DMS53 treated with DMSO at 0.1 percent for 48 hours (cell line): ENCODE results near the gene CCDC51.
"Not testable (repeated sequence)": the region's sequence is repeated elsewhere in the genome, so short reads cannot be mapped to it uniquely, and the experiment has no call there.

ENCODE experiments used
- DNase-seq: peaks from one replicate; lab custom pipeline; 2025; ENCODE audit not compliant: unreplicated experiment; lab: John Stamatoyannopoulos, UW

The CCDC51 gene

DNA sequence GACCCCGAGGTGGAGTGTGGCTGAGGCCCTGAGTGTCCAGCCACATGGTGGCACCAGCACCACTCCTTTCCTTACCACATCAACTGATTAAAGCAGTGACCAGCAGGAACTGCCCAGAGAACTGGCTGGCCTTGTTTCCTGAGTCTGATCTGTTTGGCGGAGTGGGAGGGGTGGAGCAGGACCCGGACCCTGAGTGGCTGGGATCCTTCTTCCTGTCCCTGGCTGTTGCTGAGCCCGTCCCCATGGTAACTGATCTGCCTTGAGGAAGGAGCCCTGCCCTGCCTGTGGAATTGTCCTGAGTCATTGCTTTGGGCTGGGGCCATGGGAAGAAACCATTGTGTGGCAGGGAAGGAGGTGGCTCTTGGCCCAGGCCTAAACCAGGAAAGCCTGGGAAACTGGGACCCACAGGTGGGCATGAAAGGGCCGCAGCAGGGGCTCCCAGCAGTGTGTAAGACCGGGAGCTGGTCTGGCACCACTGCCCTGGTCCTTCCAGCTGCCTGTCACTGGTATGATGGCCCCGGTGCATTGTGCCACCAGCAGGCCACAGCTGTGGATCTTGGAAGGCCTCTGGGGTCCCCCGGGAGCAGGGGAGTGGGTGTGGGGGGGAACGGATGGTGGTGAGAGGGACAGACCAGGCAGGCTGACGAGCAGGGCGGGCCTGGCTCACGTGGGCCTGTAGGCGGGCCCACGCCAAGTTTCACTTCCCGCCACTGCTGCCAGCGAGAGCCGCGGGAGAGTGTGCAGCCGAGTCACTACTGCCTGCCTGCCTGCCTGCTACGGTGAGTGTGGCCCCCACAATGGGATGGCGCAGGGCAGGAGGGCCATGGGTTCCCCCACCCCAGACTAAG lies 25.8 kb upstream of the CCDC51 start:
- peak; percentile 80 for DNase-seq

- no peak for DNase-seq
These were observed 25.3 kb upstream of the CCDC51 start for GRCh38 chr3:48465237-48465530.

DNA sequence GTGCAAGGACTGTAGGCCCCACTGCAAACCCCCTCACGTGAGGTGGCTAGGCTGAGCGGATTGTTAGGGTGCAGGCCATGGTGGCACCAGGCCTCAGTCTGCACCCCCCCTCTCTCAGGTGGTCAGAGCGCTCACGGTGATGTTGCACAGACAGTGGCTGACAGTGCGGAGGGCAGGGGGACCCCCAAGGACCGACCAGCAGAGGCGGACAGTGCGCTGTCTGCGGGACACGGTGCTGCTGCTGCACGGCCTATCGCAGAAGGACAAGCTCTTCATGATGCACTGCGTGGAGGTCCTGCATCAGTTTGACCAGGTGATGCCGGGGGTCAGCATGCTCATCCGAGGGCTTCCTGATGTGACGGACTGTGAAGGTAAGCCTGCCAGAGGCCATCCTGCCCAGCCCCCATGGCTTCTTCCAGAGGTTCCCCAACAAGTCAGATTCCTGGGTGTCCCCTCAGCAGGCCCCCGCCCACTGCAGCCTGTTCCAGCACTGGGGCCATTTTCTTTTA lies 24.8 kb upstream of the CCDC51 start:
- DNase-seq: no peak

DNA sequence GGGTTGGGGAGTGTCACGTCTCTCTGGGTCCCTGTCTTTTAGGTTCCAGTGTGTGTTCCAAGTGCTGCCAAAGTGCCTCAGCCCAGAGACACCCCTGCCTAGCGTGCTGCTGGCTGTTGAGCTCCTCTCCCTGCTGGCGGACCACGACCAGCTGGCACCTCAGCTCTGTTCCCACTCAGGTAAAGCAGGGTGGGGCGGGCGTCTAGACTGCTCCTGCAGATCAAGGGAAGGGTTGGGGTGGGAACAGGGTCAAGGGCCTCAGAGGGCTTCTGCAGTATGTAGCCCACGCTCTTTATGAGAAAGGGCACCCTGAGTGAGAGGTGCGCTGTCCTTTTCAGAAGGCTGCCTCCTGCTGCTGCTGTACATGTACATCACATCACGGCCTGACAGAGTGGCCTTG lies 23.8 kb upstream of the CCDC51 start:
- DNase-seq: no peak

- not testable (repeated sequence) for DNase-seq
These were observed 21.8 kb upstream of the CCDC51 start for GRCh38 chr3:48461767-48462166.

DNA sequence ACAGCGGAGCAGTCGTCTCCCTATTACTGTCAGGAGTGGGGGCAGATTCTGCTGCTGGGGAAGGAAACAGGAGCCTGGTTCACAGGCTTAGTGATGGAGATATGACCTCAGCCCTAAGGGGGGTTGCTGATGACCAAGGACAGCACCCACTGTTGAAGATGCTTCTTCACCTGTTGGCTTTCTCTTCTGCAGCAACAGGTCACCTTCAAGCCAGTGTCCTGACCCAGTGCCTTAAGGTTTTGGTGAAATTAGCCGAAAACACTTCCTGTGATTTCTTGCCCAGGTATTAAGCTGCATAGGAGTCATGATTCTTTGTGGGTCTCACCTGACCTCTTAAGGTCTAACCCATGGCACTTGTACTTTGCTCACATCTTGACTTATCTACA lies 20.6 kb upstream of the CCDC51 start:
- DNase-seq: no peak

- DNase-seq: no peak
These were observed 20.0 kb upstream of the CCDC51 start for GRCh38 chr3:48459773-48460516.

- DNase-seq: no peak
These were observed 19.4 kb upstream of the CCDC51 start for GRCh38 chr3:48459331-48459730.

DNA sequence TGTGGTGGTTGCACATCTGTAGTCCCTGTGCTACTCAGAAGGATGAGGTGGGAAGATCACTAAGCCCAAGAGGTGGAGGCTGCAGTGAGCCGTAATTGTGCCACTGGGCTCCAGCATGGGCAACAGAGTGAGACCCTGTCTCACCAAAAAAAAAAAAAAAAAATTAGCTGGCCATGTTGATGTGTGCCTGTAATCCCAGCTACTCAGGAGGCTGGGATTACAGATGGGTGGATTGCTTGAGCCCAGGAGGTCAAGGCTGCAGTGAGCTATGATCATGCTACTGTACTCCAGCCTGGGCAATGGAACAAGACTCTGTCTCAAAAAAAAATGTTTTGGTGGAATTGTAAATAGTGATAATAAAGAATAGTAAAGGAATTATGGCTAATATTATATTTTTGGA lies 16.5 kb upstream of the CCDC51 start:
- DNase-seq: no peak

DNA sequence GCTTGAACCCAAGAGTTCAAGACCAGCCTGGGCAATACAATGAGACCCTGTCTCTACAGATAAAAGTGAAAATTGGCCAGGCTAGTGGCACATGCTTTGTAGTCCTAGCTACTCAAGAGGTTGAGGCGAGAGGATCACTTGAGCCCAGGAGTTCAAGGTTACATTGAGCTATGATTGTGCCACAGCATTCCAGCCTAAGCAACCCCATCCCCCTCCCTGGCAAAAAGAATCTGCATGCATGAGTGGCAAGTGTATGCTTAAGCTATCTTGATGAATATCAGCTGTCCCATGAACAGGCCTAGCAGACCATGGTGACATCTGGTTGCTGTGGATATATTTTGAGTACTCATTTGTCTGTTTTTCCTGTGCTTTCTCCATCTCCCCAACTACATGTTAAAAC lies 11.4 kb upstream of the CCDC51 start:
- peak; percentile 26 for DNase-seq

DNA sequence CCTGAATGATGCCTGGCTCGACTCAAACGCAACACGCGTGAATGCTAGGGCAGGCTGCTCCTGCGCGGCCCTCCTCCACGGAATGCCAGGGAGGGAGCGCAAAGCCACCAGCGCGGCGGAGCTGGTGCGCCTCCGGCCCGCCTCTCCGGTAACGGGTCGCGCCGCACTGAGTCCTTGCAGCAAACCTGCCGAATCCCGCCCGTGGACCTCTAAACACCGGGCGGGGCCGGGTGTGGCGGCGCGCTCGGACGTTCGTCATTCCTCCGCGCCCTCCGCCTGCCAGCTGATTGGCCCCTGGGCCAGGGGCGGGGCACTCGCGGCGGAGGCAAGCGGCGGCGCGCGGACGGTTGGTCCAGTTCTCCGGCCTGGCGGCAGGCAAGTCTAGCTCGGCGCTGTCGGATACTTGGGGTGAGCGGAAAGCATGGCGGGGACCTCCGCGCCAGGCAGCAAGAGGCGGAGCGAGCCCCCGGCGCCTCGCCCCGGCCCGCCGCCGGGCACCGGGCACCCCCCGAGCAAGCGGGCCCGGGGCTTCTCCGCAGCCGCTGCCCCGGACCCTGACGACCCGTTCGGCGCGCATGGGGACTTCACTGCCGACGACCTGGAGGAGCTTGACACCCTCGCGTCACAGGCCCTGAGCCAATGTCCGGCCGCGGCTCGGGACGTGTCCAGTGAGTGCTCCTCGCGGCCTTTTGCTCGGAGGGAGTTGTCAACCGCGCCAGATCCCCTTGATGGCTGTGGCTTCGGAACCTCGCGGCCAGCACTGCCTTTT lies 6.7 kb upstream of the CCDC51 start, which contains the start of gene ATRIP:
TSS of gene ATRIP (plus strand) at position 313 of the 769 bp plus-strand sequence. CDS start at position 422, 109 bp downstream.
- DNase-seq: peak; percentile 14

GRCh38 chr3:48446043-48446424 lies 6.1 kb upstream of the CCDC51 start:
- DNase-seq: no peak

DNA sequence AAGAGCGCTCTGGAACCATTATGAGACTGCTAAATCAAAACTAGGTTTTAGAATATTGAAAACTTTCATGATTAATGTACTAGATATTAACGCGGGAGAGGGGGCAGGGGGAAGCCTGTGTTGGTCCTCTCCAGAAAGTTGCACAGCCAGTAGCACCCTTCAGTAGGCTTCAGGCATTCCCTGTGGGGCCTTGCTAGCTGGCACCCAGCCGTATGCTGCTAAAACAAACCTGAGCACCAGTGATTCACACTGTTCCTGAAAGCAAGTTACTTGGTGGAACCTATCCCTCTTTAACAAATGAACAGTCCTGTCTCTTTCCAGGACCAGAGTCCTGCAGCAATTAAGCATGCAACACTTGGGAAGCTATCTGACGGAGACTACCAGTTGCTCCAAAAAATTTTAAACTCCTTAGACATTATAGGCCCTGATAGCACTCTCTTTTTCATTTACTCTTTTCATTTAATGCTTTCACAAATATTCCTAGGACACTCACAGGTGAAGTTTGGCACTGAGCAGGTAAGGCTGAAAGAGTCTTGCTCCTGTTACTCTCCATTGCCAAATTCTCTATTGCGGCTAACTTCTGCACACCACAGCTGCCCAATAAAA lies 5.5 kb upstream of the CCDC51 start:
- DNase-seq: no peak

DNA sequence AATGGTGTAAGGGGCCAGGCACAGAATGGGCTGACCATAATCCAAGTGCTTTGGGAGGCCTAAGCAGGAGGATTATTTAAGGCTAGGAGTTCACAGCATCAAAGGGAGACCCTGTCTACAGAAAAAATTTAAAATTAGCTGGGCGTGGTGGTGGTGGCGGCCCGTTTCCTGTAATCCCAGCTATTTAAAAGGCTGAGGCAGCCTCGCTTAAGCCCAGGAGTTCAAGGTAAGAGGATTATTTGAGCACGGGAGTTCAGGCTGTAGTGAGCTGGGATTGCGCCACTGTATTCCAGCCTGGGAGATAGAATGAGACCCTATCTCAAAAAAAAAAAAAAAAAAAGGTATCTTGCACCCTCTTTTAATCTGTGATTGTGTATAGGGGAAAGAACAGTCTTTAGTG lies 2.0 kb upstream of the CCDC51 start:
- no peak for DNase-seq

GRCh38 chr3:48440590-48440958 lies 655 bp upstream of the CCDC51 start:
- no peak for DNase-seq

DNA sequence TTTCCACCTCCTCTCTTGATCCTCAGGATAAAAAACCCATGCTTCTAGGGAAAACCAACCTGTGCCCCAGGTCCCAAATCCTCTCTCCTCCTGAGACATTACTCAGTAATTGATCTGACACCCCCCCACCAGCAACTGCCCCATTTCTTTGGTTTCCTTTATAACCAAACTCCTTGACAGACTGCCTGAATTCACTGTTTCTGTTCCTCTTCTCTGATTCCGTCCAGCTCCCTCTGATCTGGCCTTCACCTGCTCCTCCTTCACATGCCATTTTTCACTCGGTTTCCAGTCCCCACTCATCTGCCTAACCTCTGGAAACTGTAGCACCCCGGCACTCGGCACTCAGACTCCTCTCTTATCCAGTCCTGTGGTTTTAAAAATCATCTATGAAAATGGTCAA lies 2.1 kb downstream of the CCDC51 start:
- DNase-seq: no peak

DNA sequence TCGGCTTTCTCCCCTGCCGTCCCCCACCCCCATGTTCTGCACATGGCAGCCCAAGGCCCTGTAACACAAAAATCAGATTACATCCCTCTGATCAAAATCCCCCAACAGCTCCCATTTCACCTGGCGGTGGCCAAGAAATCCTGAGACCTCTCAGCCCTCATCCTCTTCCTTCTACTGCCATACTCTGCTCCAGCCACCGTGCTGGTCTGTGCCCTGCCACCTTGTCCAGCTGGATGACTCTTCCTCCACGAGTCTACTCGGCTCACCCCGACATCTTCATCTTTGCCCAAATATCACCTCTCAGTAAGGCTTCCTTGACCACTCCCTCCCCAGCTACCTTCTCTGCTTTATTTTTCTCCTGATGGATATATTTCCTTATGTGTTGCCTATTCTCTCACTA lies 3.1 kb downstream of the CCDC51 start:
- DNase-seq: no peak

DNA sequence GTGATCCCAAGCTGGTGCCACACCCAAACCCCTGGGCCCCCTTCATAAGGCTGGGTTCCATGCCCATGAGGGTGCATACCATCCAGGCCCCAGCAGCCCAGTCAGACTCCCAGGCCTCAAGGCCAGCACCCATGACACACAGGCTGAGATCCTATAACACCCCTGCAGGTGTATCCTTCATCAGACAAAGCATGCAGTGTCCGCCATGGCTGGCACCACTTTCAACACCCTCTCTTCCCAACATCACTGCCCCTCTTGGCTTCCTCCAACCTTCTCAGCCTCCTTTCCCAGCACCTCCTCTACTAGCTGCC lies 3.5 kb downstream of the CCDC51 start:
- no peak for DNase-seq

DNA sequence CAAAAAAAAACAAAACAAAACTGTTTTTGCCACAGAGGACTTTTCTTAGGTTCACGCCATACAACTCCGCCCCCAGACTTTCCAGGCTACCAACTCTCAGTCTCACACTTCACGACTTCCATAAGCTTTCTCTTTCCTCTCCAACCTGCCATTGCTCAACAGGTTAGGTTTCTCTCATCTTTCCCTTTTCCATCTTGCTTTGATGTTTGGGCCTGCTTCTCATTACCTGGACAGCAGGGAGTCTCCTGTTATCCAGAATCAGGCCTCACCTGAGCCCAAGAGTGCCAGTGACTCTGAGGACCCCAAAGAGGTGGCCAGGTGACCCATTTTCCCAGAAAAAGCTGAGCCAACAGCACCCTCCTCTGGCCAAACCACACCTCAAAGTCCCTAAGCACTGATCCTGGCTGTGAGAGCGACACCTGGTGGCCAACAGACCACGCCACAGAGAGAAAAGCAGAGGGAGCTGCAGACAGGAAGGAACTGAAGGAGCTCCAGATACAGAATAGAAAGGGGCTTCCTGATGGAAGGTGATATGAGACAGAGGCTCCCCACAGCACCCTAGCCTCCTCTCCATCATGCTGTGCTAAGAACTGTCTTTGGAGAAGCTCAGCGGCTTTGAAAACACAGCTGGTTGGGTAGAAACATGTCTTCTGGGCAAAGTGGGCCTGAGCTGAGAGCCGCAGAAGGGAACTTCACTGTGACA lies 4.0 kb downstream of the CCDC51 start:
- peak; percentile 17 for DNase-seq

- no peak for DNase-seq
These were observed 4.7 kb downstream of the CCDC51 start for GRCh38 chr3:48435223-48435595.
